ENCODE measurements around the gene YAF2.

The YAF2 gene

GRCh38 chr12:42222724-42223123, 15.3 kb downstream of the YAF2 start:
- H3K9me2 ChIP-seq (replicated peaks; ENCODE audit: control insufficient read depth, low read length) = no peaks in the 10 kb centered on the region
- no peaks in the 10 kb centered on the region for H3F3A ChIP-seq (ENCODE audit: control insufficient read depth, insufficient read depth)
- TF ChIP-seq EZH2phosphoT487 (IDR thresholded peaks at IDR 0.05; ENCODE audit: borderline replicate concordance, low read length) = no peak
- no peak for TF ChIP-seq CTCF (IDR thresholded peaks at IDR 0.05; ENCODE audit: low read depth, low read length, poor library complexity, severe bottlenecking)
- H3K27ac ChIP-seq (ENCODE audit: low read depth, low read length) = no peak overlapping the region
- H3K36me3 ChIP-seq (ENCODE audit: control insufficient read depth, low read length) = peaks cover 5% of the 10 kb centered on the region; the same call in 1 of the 2 replicates
- peaks cover 44% of the 10 kb centered on the region for H3K79me2 ChIP-seq (ENCODE audit: control insufficient read depth, low read length)
- H3K4me2 ChIP-seq (ENCODE audit: low read length) = no peak overlapping the region
- H4K20me1 ChIP-seq (ENCODE audit: control insufficient read depth, insufficient read depth, low read depth, low read length) = no peaks in the 10 kb centered on the region
- no peaks in the 10 kb centered on the region for H3K4me1 ChIP-seq (ENCODE audit: control insufficient read depth, low read length)
- H3K27me3 ChIP-seq (ENCODE audit: control insufficient read depth, low read length) = no peaks in the 10 kb centered on the region
- no peaks in the 10 kb centered on the region for H3K9me3 ChIP-seq (ENCODE audit: control insufficient read depth, insufficient read depth, low read length)
- H3K4me3 ChIP-seq (ENCODE audit: low read length) = no peak overlapping the region

- no peak for TF ChIP-seq CTCF (IDR thresholded peaks at IDR 0.05; ENCODE audit: low read depth, low read length, poor library complexity, severe bottlenecking)
- no peak for TF ChIP-seq EZH2phosphoT487 (IDR thresholded peaks at IDR 0.05; ENCODE audit: borderline replicate concordance, low read length)
- no peak overlapping the region for H3K4me3 ChIP-seq (ENCODE audit: low read length)
- no peaks in the 10 kb centered on the region; the same call in 1 of the 2 replicates for H3K4me1 ChIP-seq (ENCODE audit: control insufficient read depth, low read length)
- no peak overlapping the region for H3K4me2 ChIP-seq (ENCODE audit: low read length)
- no peaks in the 10 kb centered on the region for H3K9me3 ChIP-seq (ENCODE audit: control insufficient read depth, insufficient read depth, low read length)
- no peak overlapping the region for H3K27ac ChIP-seq (ENCODE audit: low read depth, low read length)
- H4K20me1 ChIP-seq (ENCODE audit: control insufficient read depth, insufficient read depth, low read depth, low read length) = no peaks in the 10 kb centered on the region
- H3F3A ChIP-seq (ENCODE audit: control insufficient read depth, insufficient read depth) = no peaks in the 10 kb centered on the region
- H3K27me3 ChIP-seq (ENCODE audit: control insufficient read depth, low read length) = no peaks in the 10 kb centered on the region
- H3K9me2 ChIP-seq (replicated peaks; ENCODE audit: control insufficient read depth, low read length) = no peaks in the 10 kb centered on the region
- H3K36me3 ChIP-seq (ENCODE audit: control insufficient read depth, low read length) = peaks cover 5% of the 10 kb centered on the region; the same call in 1 of the 2 replicates
- H3K79me2 ChIP-seq (ENCODE audit: control insufficient read depth, low read length) = peaks cover 48% of the 10 kb centered on the region
Measured at GRCh38 chr12:42221726-42222125, 16.3 kb downstream of the YAF2 start.

- TF ChIP-seq CTCF (IDR thresholded peaks at IDR 0.05; ENCODE audit: low read depth, low read length, poor library complexity, severe bottlenecking) (no peak), EZH2phosphoT487 (IDR thresholded peaks at IDR 0.05; ENCODE audit: borderline replicate concordance, low read length) (no peak)
- no peak overlapping the region for H3K4me2 ChIP-seq (ENCODE audit: low read length)
Measured at GRCh38 chr12:42217656-42218055, 20.4 kb downstream of the YAF2 start.

More at GRCh38 chr12:42217656-42218055, 20.4 kb downstream of the YAF2 start:
- Histone ChIP-seq H3F3A (ENCODE audit: control insufficient read depth, insufficient read depth) (no peaks in the 10 kb centered on the region), H3K9me3 (ENCODE audit: control insufficient read depth, insufficient read depth, low read length) (no peaks in the 10 kb centered on the region), H3K36me3 (ENCODE audit: control insufficient read depth, low read length) (no peaks in the 10 kb centered on the region), H3K4me3 (ENCODE audit: low read length) (no peak overlapping the region), H3K4me1 (ENCODE audit: control insufficient read depth, low read length) (peaks cover 5% of the 10 kb centered on the region; the same call in 1 of the 2 replicates), H3K79me2 (ENCODE audit: control insufficient read depth, low read length) (peaks cover 52% of the 10 kb centered on the region), H3K27ac (ENCODE audit: low read depth, low read length) (no peak overlapping the region), H4K20me1 (ENCODE audit: control insufficient read depth, insufficient read depth, low read depth, low read length) (no peaks in the 10 kb centered on the region), H3K9me2 (replicated peaks; ENCODE audit: control insufficient read depth, low read length) (no peaks in the 10 kb centered on the region), H3K27me3 (ENCODE audit: control insufficient read depth, low read length) (no peaks in the 10 kb centered on the region)
